Aorta (tissue), 5 donors: Measurements from ENCODE around the gene NCOA3. TPM values are rescaled to one million over a fixed set of nuclear protein-coding genes. Genes with fewer than 3 reads are reported as not detected.

Source experiments
- ATAC-seq: fragments of 200-7000 bp; cut with Tn5 transposase; one replicate; pipeline ENCODE4 v1.9.1; 2022; ENCODE audit warnings: moderate library complexity; ENCODE audit not compliant: low FRiP score
- DNase-seq, 2 donors: peaks; one replicate each; pipeline ENCODE4 v3.0.0-alpha.2; 2020
- H3K27ac ChIP-seq, 2 donors: one replicate each; pipeline ENCODE4 v1.5.1; 2013; ENCODE audit warnings: low read length in 2 of 2, mild to moderate bottlenecking in 2 of 2, moderate library complexity in 2 of 2, control low read depth in 1 of 2, inconsistent platforms in 1 of 2, low read depth in 1 of 2
- H3K27me3 ChIP-seq, 2 donors: one replicate each; pipeline ENCODE4 v1.6.1; 2013; ENCODE audit warnings: control low read depth in 1 of 2, low read length in 1 of 2, mild to moderate bottlenecking in 1 of 2, moderate library complexity in 1 of 2; ENCODE audit not compliant: insufficient read depth in 2 of 2, control insufficient read depth in 1 of 2
- H3K36me3 ChIP-seq, 2 donors: one replicate each; pipeline ENCODE4 v1.6.1; 2013; ENCODE audit warnings: control low read depth in 1 of 2, low read length in 1 of 2, mild to moderate bottlenecking in 1 of 2; ENCODE audit not compliant: insufficient read depth in 2 of 2, control insufficient read depth in 1 of 2
- H3K4me1 ChIP-seq, 2 donors: one replicate each; pipeline ENCODE4 v1.6.1; 2013; ENCODE audit warnings: low read length in 2 of 2, control low read depth in 1 of 2, mild to moderate bottlenecking in 1 of 2, moderate library complexity in 1 of 2; ENCODE audit not compliant: insufficient read depth in 2 of 2, control insufficient read depth in 1 of 2
- H3K4me3 ChIP-seq, 2 donors: one replicate each; pipeline ENCODE4 v1.5.1; 2013; ENCODE audit warnings: low read length in 2 of 2, control low read depth in 1 of 2, mild to moderate bottlenecking in 1 of 2
- H3K9me3 ChIP-seq: one replicate; pipeline ENCODE4 v1.6.1; 2013; ENCODE audit warnings: mild to moderate bottlenecking, low read length; ENCODE audit not compliant: control insufficient read depth
- WGBS, 2 donors: extraction: QIAGEN DNeasy Blood & Tissue Kit; methylation state at CpG; one replicate each; pipeline ENCODE4 v1.1.7; 2013; 5-methylcytosine and 5-hydroxymethylcytosine counted together
- intact Hi-C, 2 donors: fragments of 100-400 bp; cut with DNase I; formaldehyde crosslinking; loops; one replicate each; pipeline versions ENCODE4 v1.14.2 to v1.15.0; 2022
- polyA plus RNA-seq, 2 donors: library from polyadenylated mRNA; stranded (reverse); fragments of 200-250 nt; gene quantifications; one replicate each; pipeline ENCODE4 v1.2.3, GENCODE V29; 2013
- total RNA-seq, 2 donors: library from RNA; stranded (reverse); fragmentation: NEBNext Ultra II Directional; extraction: Animal tissue kit (Norgen Biotek cat#: 25700); gene quantifications; one replicate each; pipeline ENCODE4 v1.2.1, GENCODE V29; 2021
- donor health status: healthy with polysubstance abuse.
- donor health status: Bipolar disorder and iron deficiency.
- donor health status: DM: no; HTN: no; CAD: no.
- donor health status: DM: no; HTN: no; CAD: no.
- donor health status: DM: yes; HTN: yes; CAD: no.

The NCOA3 gene
- total and polyA plus RNA-seq, 4 donors = 4.8 to 53.7 (median 27.7) TPM

DNA sequence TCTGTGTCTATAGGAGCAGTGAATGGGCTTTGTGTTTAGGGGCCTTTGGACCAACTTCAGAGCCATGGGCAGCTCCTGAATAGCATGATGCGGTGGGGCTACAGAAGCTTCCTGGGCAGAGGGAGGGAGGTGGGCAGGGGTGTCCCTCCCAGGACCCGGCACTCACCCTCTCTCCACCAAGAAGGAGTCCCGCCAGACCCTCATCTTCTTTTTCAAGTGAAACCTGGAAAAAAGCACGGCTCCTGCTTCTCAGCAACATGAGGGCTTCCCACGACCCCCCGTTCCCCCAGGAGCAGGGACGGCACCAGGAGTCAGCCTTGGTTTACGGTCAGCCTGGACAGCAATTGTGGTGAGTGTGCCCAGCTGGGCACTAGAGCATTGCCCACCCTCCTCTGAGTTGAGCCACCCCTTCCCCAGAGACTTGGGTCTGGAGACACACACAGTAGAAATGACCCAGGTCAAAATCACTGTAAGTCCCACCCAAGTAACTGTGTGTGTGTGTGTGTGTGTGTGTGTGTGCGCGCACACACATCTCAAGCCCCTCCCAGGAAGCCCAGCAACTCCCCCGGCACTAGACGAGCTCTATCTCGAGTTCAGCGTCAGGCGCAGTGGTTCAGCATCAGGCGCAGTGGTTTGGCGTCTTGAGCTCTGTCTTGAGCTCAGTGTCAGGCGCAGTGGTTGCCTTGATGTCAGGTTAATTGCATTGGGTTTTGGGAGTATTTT lies 175.4 kb downstream of the NCOA3 start:
- no peak overlapping the region for H3K4me3 ChIP-seq
- ATAC-seq = no peak
- intact Hi-C loops = loop anchor here in 1 of 2 donors (5.0 kb wide), 1 partner anchor 620 kb away; no protein-coding TSS in a partner anchor
- no peaks in the 10 kb centered on the region for H3K4me1 ChIP-seq
- no peak for DNase-seq
- H3K9me3 ChIP-seq = no peaks in the 10 kb centered on the region
- no peaks in the 10 kb centered on the region for H3K27me3 ChIP-seq
- H3K36me3 ChIP-seq = no peaks in the 10 kb centered on the region
- H3K27ac ChIP-seq = no peak overlapping the region
- WGBS, 2 donors = 86 to 89% methylated on average over 18 of the region's 18 CpGs

DNA sequence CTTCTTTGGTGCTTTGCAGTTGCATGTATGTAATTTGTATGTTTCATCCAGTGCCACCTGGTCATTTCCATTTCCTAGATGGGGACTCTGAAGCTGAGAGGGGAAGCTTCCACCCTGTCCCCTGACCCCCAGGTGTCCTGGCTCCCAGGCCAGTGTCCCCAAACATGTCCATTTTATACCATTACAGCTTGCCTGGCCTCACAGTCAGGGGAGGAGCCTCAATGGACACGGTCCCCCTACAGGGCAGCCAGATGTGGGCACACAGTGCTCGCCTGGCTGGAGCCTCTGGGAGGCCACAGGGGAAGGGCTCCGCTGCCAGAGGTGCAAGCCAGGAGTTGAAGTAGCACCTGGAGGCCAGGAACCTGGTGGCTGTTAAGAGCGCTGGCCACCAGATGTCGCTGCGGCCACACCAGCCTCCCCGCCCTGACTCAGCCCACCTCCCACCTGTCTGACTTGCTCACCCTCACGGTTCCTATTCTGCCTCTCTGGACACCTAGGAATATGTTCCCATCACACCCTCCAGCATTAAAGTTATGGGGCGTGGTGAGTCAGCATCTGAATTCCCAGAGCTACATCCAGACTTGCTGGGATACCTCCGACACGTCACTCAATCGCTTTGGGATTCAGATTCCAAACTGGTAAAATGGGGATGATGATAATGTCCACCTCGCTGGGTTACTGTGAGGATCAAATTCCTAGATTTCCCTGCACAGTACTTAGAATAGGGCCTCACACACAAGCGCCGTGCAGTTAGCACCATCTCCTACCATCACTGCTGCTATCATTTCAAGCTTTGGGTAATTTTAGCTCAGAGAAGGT lies 176.2 kb downstream of the NCOA3 start:
- ATAC-seq (peak; percentile 54), DNase-seq (no peak)
- H3K4me3 ChIP-seq = no peak overlapping the region
- H3K27ac ChIP-seq = no peak overlapping the region
- 48 to 50% methylated on average over 15 of the region's 15 CpGs for WGBS, 2 donors
- H3K36me3 ChIP-seq = no peaks in the 10 kb centered on the region
- no peaks in the 10 kb centered on the region for H3K9me3 ChIP-seq
- H3K4me1 ChIP-seq = no peaks in the 10 kb centered on the region
- H3K27me3 ChIP-seq = no peaks in the 10 kb centered on the region
- intact Hi-C loops = loop anchor here (1.0 to 5.0 kb wide), 3 partner anchors 619 to 943 kb away; no protein-coding TSS in a partner anchor

DNA sequence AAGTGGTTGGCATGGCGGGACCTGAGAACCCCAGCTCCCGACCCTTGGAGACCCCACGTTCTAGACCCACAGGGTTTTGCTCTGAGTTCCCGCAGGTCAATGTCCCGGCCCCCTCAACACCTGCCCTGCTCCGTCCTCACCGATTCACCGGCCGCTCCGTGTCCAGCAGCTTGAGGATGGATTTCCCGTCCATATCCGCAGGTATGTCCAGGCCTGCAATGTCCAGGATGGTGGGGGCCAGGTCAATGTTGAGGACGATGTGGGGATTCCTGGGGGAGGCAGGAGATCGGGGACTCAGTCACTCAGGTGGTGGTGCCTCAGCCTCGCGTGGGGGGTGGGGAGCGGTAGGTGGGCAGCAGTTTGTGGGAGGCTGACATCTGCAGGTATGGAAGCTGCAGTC lies 176.8 kb downstream of the NCOA3 start:
- Histone ChIP-seq H3K36me3 (no peaks in the 10 kb centered on the region), H3K4me1 (no peaks in the 10 kb centered on the region), H3K27ac (no peak overlapping the region), H3K4me3 (no peak overlapping the region), H3K27me3 (no peaks in the 10 kb centered on the region), H3K9me3 (no peaks in the 10 kb centered on the region)
- 92 to 93% methylated on average over 17 of the region's 17 CpGs for WGBS, 2 donors
- DNase-seq (no peak), ATAC-seq (no peak)
- intact Hi-C loops = loop anchor here (1.0 to 5.0 kb wide), 3 partner anchors 619 to 943 kb away; no protein-coding TSS in a partner anchor

DNA sequence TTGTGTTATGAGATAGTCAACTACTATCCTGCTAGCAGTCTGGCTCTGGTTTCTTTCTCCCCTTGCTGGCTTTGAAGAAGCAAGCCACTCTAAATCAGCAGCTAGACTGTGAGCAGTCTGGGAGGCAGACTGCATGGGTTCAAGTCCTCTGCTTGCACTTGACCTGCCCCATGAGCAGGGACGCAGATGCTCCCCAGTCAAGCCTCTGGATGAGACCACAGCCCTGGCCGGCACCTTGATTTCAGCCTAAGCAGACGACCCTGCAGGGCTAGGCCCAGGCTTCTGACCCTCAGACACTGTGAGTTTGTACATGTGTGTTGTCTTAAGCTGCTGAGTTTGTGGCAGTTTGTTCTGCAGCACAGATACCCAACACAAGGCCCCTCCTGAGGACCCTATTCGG lies 177.8 kb downstream of the NCOA3 start:
- Histone ChIP-seq H3K4me3 (no peak overlapping the region), H3K36me3 (peaks cover 0 to under 1% of the 10 kb centered on the region in 2 donors), H3K9me3 (no peaks in the 10 kb centered on the region), H3K4me1 (no peaks in the 10 kb centered on the region), H3K27me3 (no peaks in the 10 kb centered on the region), H3K27ac (no peak overlapping the region)
- WGBS, 2 donors = 97% methylated on average over 4 of the region's 4 CpGs
- DNase-seq (no peak), ATAC-seq (no peak)
- intact Hi-C loops = loop anchor here (2.0 to 5.0 kb wide), 2 partner anchors 618 to 941 kb away; no protein-coding TSS in a partner anchor

DNA sequence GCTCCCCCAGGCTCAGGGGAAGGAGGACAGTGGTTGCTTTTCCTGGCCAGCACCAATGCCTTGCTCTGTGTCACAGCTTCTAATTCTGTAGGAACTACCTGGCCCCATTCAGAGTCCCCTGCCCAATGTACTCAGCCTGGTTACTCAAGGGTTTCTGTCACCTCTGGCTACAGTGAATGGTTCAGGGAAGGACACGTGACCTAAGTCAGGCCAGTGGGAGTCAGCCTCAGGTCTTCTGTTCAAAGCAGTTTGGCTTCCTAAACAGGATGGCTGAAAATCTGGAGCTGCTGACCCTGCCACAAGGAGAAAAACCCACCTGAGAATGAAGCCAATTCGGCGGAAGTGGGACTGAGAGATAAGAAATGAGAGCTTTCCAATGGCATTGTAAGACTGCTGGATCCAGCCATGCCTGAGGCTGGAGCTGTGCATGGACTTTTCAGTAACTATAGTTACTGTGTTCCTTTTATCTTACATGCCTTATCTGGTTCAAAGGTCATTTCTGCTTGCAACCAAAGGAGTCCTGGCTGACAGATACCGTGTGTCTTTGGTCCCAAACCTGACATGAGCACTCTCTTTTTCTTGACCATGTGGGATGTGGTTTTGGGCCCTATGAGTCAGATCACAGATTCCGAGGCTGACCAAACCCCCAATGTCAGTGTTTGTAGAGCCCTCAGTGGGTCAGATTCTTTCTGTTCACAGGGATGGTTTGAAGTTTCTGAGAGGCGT lies 179.3 kb downstream of the NCOA3 start:
- 92 to 93% methylated on average over 6 of the region's 6 CpGs for WGBS, 2 donors
- ATAC-seq (no peak), DNase-seq (no peak)
- Histone ChIP-seq H3K36me3 (peaks cover 0 to 2% of the 10 kb centered on the region in 2 donors), H3K27me3 (no peaks in the 10 kb centered on the region), H3K9me3 (no peaks in the 10 kb centered on the region), H3K4me3 (no peak overlapping the region), H3K4me1 (no peaks in the 10 kb centered on the region), H3K27ac (no peak overlapping the region)
- intact Hi-C loops = no loop called here

DNA sequence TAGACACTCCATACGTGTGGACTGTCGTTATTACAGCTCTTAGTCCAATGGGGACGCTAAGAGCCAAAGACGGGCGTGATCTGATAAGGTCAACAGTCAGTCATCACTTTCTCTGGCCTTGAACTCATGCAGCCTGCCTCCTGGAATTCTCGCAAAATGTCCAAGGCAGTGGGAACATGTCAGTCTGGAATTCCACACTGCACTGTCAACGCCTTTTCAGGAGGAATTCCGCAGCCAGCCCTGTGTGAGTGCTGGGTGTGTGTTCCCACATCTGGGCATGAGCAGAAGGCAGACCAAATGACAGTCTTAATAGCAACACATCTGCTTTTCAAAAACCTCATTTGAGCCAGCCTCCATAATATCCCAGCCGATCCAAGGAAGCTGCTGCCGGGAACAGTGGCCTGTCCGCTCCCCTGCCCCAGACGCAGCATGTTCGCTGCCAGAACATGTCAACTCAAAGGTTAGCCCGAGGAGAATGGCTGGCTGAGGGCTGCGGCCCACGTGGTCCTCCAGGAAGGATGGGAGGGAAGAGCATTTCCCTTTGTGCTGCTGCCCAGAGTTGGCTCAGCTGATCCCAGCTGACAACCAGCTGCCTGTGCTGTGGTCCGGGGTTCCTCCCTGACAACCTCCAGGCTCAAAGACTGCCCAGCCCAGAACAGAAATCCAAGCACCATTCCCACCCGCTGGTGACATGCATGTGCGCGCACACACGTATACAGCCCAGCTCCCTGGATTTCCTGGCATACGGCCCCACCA lies 180.5 kb downstream of the NCOA3 start:
- intact Hi-C loops = no loop called here

DNA sequence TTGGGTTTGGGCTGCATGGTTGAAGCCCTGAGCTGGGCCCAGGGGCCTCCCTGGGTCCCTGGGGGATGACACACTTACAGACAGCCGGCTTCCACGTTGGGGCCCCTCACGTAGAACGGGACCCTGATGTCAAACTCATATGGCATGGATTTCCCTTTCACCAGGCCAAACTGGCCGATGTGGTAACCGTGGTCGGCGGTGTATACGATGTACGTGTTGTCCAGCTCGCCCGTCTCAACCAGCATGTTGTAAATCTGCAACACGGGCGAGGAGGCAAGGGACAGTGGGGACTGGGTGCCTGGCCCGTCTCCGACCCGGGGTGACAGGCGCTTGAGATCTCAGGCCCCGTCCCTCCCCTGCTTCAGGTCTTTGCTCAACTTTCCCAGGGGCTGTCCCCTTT lies 181.2 kb downstream of the NCOA3 start:
- Histone ChIP-seq H3K27me3 (no peaks in the 10 kb centered on the region), H3K9me3 (no peaks in the 10 kb centered on the region), H3K27ac (no peak overlapping the region), H3K4me1 (no peaks in the 10 kb centered on the region), H3K36me3 (peaks cover 0 to 2% of the 10 kb centered on the region in 2 donors), H3K4me3 (no peak overlapping the region)
- DNase-seq (no peak), ATAC-seq (no peak)
- intact Hi-C loops = no loop called here
- WGBS, 2 donors = 94 to 97% methylated on average over 19 of the region's 19 CpGs

More for the DNA sequence above, 180.5 kb downstream of the NCOA3 start:
- H3K27ac ChIP-seq = no peak overlapping the region
- 53 to 55% methylated on average over 21 to 22 of the region's 22 CpGs for WGBS, 2 donors
- H3K4me3 ChIP-seq = no peak overlapping the region
- H3K27me3 ChIP-seq = no peaks in the 10 kb centered on the region
- ATAC-seq (no peak), DNase-seq (no peak)
- H3K4me1 ChIP-seq = no peaks in the 10 kb centered on the region
- no peaks in the 10 kb centered on the region for H3K9me3 ChIP-seq
- peaks cover 0 to 2% of the 10 kb centered on the region in 2 donors for H3K36me3 ChIP-seq
